Gastrocnemius medialis (tissue), 4 donors: ENCODE results near the gene OSMR. TPM values are rescaled to one million over a fixed set of nuclear protein-coding genes. Genes with fewer than 3 reads are reported as not detected.

ENCODE experiments used
- ATAC-seq, 2 donors: fragments of 150-250 bp; one replicate each; pipeline ENCODE4 v1.9.1; 2016
- DNase-seq, 2 donors: peaks; one replicate each; pipeline ENCODE4 v3.0.0-alpha.2; 2019
- H3K27ac ChIP-seq, 4 donors: fragments of 200-600 bp; sonication (generic); 1 replicate in 1 of 4; 2 replicates in 3 of 4; pipeline ENCODE4 v1.5.1; 2016 to 2018; ENCODE audit warnings: mild to moderate bottlenecking in 2 of 4, moderate library complexity in 1 of 4
- H3K27me3 ChIP-seq, 3 donors: fragments of 200-600 bp; sonication (generic) in 2 of 3; 1 replicate in 1 of 3; 2 replicates in 2 of 3; pipeline versions ENCODE4 v1.5.1 to v1.6.0; 2016 to 2019; ENCODE audit warnings: mild to moderate bottlenecking in 1 of 3, moderate library complexity in 1 of 3
- H3K36me3 ChIP-seq, 2 donors: fragments of 200-600 bp; sonication (generic) in 1 of 2; one replicate each; pipeline ENCODE4 v1.5.1; 2017 to 2018
- H3K4me1 ChIP-seq, 2 donors: fragments of 200-600 bp; sonication (generic) in 1 of 2; one replicate each; pipeline ENCODE4 v1.5.1; 2016 to 2017; ENCODE audit warnings: mild to moderate bottlenecking in 2 of 2
- H3K4me3 ChIP-seq, 4 donors: fragments of 200-600 bp; sonication (generic) in 3 of 4; 1 replicate in 1 of 4; 2 replicates in 3 of 4; pipeline ENCODE4 v1.5.1; 2016 to 2019; ENCODE audit warnings: mild to moderate bottlenecking in 2 of 4
- H3K9me3 ChIP-seq, 3 donors: fragments of 200-600 bp; sonication (generic) in 2 of 3; 1 replicate in 1 of 3; 2 replicates in 2 of 3; pipeline ENCODE4 v1.5.1; 2016 to 2019
- POLR2A ChIP-seq, 2 donors: fragments of 450-650 bp; IDR thresholded peaks; one replicate each; pipeline ENCODE4 v1.6.1; 2017; ENCODE audit warnings: antibody characterized with exemption in 2 of 2, mild to moderate bottlenecking in 2 of 2, moderate library complexity in 2 of 2
- in situ Hi-C, 4 donors: fragments of 200-750 bp; cut with MboI; loops; one replicate each; pipeline versions ENCODE4 v1.15.0 to v1.8.0; 2017; ENCODE audit warnings: low sequenced_read_pairs in 4 of 4
- intact Hi-C: fragments of 100-400 bp; cut with DNase I; formaldehyde crosslinking; loops from one replicate; pipeline ENCODE4 v1.15.1; 2023; ENCODE audit warnings: low total_unique reads
- total RNA-seq, 4 donors: library from RNA; depleted of rRNA; stranded (reverse); fragments of >200 nt; gene quantifications; one replicate each; pipeline versions ENCODE4 v1.1.0 to v1.2.3, GENCODE V29; 2016
- TF ChIP-seq, protein P1 (sequence below), 5 experiments: fragments of 450-650 bp in 3 of 5; fragments of 200-600 bp in 2 of 5; sonication (generic) in 2 of 5; IDR thresholded peaks in 4 of 5; conservative IDR thresholded peaks in 1 of 5; 1 replicate in 4 of 5; 2 replicates in 1 of 5; pipeline ENCODE4 v1.5.1; 2016 to 2019; ENCODE audit warnings: antibody characterized with exemption in 5 of 5, mild to moderate bottlenecking in 3 of 5, moderate library complexity in 3 of 5

OSMR gene
- total RNA-seq, 4 donors from 2014 or later, result 4.9 to 12.4 (median 6.5) TPM

- no peaks in the 10 kb centered on the region for H3K27me3 ChIP-seq
- H3K27ac ChIP-seq, result no peak overlapping the region
- H3K36me3 ChIP-seq, result no peaks in the 10 kb centered on the region
- TF ChIP-seq, protein P1, sequence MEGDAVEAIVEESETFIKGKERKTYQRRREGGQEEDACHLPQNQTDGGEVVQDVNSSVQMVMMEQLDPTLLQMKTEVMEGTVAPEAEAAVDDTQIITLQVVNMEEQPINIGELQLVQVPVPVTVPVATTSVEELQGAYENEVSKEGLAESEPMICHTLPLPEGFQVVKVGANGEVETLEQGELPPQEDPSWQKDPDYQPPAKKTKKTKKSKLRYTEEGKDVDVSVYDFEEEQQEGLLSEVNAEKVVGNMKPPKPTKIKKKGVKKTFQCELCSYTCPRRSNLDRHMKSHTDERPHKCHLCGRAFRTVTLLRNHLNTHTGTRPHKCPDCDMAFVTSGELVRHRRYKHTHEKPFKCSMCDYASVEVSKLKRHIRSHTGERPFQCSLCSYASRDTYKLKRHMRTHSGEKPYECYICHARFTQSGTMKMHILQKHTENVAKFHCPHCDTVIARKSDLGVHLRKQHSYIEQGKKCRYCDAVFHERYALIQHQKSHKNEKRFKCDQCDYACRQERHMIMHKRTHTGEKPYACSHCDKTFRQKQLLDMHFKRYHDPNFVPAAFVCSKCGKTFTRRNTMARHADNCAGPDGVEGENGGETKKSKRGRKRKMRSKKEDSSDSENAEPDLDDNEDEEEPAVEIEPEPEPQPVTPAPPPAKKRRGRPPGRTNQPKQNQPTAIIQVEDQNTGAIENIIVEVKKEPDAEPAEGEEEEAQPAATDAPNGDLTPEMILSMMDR (IDR thresholded peaks at IDR 0.05 in 4 of 5, conservative IDR thresholded peaks at IDR 0.05 in 1 of 5), result no peak
- TF ChIP-seq POLR2A (IDR thresholded peaks at IDR 0.05), result no peak
- no peaks in the 10 kb centered on the region for H3K4me1 ChIP-seq
- intact Hi-C loops (no loop called here), in situ Hi-C loops (no loop called here)
- no peak overlapping the region for H3K4me3 ChIP-seq
- DNase-seq (no peak), ATAC-seq (no peak)
- no peaks in the 10 kb centered on the region for H3K9me3 ChIP-seq
These were observed 33.3 kb downstream of the OSMR start for GRCh38 chr5:38879078-38879460.

- DNase-seq (no peak), ATAC-seq (no peak)
- no peaks in the 10 kb centered on the region for H3K27me3 ChIP-seq
- H3K4me1 ChIP-seq, result no peaks in the 10 kb centered on the region
- TF ChIP-seq, protein P1 (IDR thresholded peaks at IDR 0.05 in 4 of 5, conservative IDR thresholded peaks at IDR 0.05 in 1 of 5), result no peak
- no peak for TF ChIP-seq POLR2A (IDR thresholded peaks at IDR 0.05)
- no peaks in the 10 kb centered on the region for H3K9me3 ChIP-seq
- H3K27ac ChIP-seq, result no peak overlapping the region
- H3K36me3 ChIP-seq, result no peaks in the 10 kb centered on the region
- no peak overlapping the region for H3K4me3 ChIP-seq
- in situ Hi-C loops (no loop called here), intact Hi-C loops (no loop called here)
These were observed 38.0 kb downstream of the OSMR start for GRCh38 chr5:38883842-38884241.

DNA sequence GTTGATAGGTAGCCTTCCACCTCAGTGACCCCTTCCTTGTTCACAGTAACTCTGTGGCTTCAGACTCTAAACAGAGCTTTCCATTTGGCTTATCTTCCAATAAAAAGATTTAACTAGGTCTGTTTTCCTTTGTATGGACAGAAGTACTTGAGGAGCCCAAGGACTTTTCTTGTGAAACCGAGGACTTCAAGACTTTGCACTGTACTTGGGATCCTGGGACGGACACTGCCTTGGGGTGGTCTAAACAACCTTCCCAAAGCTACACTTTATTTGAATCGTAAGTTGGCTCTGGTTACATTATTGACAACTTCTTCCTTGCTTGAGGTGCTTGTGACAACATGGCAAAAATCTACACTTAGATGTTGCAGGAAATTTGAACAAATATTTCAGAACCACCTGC is 39.4 kb downstream of the OSMR start:
- TF ChIP-seq POLR2A (IDR thresholded peaks at IDR 0.05), result no peak
- TF ChIP-seq, protein P1 (IDR thresholded peaks at IDR 0.05 in 4 of 5, conservative IDR thresholded peaks at IDR 0.05 in 1 of 5), result no peak
- ATAC-seq (no peak), DNase-seq (no peak)
- no peaks in the 10 kb centered on the region for H3K4me1 ChIP-seq
- H3K27ac ChIP-seq, result no peak overlapping the region
- no peak overlapping the region for H3K4me3 ChIP-seq
- intact Hi-C loops, result no loop called here
- in situ Hi-C loops, result no loop called here
- no peaks in the 10 kb centered on the region for H3K9me3 ChIP-seq
- no peaks in the 10 kb centered on the region for H3K27me3 ChIP-seq
- H3K36me3 ChIP-seq, result no peaks in the 10 kb centered on the region

- H3K4me3 ChIP-seq, result no peak overlapping the region
- no peak for ATAC-seq
These were observed 42.2 kb downstream of the OSMR start for GRCh38 chr5:38888041-38888440.

More at GRCh38 chr5:38888041-38888440, 42.2 kb downstream of the OSMR start:
- DNase-seq, result no peak
- H3K27me3 ChIP-seq, result no peaks in the 10 kb centered on the region
- H3K27ac ChIP-seq, result no peak overlapping the region
- no peaks in the 10 kb centered on the region for H3K4me1 ChIP-seq
- intact Hi-C loops (no loop called here), in situ Hi-C loops (no loop called here)
- TF ChIP-seq POLR2A (IDR thresholded peaks at IDR 0.05), result no peak
- TF ChIP-seq, protein P1 (IDR thresholded peaks at IDR 0.05 in 4 of 5, conservative IDR thresholded peaks at IDR 0.05 in 1 of 5), result no peak
- no peaks in the 10 kb centered on the region for H3K9me3 ChIP-seq
- H3K36me3 ChIP-seq, result no peaks in the 10 kb centered on the region
